Epidermal melanocyte (primary cell): ENCODE data around the gene TMEM95.
A peak's percentile ranks its signal among the peaks of the same experiment; 100 is the strongest.

Experiments used
- DNase-seq: peaks from one replicate; pipeline ENCODE4 v3.0.0; 2011; ENCODE audit warnings: low spot score; ENCODE audit not compliant: insufficient read length

Gene TMEM95, protein sequence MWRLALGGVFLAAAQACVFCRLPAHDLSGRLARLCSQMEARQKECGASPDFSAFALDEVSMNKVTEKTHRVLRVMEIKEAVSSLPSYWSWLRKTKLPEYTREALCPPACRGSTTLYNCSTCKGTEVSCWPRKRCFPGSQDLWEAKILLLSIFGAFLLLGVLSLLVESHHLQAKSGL

DNA sequence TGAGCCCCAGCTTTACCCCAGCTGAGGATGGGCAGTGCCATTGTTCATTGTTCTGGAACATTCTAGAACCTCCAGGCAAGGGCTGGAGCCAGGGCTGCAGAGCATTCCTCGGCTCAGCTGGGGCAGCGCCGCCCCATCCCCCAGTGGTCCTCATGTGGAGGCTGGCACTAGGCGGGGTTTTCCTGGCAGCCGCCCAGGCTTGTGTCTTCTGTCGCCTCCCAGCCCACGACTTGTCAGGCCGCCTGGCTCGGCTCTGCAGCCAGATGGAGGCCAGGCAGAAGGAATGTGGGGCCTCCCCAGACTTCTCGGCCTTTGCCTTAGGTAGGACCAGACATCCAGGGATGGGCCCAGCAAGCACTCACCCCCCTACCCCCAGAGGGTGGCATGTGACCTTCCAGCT is at the start of gene TMEM95:
TSS of gene TMEM95 (plus strand) at position 104 of the 400 bp plus-strand sequence. CDS start at position 153, 49 bp downstream.
- DNase-seq, result no peak

DNA sequence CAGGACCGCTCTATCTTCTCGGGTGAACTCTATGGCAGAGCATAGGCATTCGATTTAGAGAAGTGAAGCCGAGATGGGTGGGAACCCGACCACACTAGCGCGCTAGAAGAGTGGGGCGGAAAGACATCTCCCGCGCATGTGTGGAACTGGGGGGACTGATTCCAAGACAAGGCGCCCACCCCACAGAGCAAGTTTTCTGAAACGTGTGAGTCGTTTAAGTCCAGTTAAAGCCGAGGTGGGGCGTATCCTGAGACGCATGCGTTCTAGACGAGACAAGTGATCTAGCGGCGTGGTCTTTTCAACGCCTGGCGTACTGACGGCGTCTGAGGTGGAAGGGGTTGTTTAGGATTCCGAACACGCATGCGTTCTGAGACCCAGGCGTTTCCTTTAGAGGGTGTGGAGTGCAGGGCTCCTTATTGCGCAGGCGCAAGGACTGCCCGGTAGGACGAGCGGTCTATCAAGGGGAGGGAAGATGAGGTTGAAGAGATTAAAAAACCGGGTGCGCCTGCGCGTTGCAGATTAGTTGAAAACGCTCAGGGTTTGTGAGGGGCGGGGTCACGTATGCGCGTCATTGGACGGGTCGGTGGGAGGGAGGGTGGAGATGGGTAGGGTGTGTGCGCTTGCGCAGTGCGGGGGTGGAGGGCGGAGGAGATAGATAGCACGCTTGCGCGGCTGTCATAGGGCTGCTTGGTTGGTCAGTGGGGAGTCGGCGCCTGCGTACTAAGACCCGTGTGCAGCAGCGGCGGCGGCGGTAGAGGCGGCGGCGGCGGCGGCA is 47.9 kb upstream of the TMEM95 start, which contains the start of gene EIF5A:
TSS of gene EIF5A (plus strand) at position 718 of the 775 bp plus-strand sequence. CDS start 2,008 bp downstream, outside the sequence.
- peak; percentile 99 for DNase-seq

DNA sequence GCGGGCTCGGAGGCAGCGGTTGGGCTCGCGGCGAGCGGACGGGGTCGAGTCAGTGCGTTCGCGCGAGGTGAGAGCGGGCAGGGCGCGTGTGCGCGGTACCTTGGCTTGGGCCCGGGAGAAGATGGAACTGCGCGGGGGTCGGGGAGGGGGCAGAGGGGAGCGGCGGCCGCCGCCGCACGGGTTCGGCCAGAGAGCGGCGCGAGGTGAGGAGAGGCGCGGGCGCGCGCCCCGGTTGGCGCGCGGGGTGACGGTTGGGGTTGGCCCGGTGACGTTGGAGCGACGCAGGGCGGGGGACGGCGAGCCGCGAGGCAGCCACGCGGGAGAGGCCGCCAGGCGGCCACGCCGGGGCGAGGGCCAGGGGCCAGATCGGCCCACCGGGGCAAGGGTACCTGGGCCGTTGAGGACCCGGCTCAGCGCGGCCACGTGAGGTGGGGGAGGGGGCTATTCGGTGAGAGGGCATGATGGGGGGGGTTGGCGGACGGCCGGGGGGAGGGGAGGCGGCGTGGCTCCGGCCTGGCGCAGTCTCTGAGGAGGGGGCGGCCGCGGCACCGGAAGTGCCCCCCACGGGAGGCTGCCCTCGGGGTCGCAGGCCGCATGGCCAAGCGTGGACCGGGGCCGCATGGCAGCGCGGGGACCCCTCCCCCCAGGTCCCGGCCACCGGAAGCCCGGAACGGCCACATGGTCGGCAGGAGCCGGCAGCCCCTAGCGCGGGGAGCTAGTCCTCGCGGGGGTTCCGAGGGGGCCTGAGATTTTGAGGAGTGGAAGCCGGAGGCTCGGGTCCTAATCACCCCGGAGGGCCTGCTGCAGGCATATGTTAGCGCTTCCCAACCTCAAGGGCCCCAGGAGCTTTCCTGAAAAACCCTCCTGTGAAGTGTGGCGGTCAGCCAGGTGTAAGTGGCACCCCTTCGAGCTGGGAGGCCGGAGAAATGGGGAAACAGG is 47.0 kb upstream of the TMEM95 start:
- DNase-seq, result no peak

DNA sequence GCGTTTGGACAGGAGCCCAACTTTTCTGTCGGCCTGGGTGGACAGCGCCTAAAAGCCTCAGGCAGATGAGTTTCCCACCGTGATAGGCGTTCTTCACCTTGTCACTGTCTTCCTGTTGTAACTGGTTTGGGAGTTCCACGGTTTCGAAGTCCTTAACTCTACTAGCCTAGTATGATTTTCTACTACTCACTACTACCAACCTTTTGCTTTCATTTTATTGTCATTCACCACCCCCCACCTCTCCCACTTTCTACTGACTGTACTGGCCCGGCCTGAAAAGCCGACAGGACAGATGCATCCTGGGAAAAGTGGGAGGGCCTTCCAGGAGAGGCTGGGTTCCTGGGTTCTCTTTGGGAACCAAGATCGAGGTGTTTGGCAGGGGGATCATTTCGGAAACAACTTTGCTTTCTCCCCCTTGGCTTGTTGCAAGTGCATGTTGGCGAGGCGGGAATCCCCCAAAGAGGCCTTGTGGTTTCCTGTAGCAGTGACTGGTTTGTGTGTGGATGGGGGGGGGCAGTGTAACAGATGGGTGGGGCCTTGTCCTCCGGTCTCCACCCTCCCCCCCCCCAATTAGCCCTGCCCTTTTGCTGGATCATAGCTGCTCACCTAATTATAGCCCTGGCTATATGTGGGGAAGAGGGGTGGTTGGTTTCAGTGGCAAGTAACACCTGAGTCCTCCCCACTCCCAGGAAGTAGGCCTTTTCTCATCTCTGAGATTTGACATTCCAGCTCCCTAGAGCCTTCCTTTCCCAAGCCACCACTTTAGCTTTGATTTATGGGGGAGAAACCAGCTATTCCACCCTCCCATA is 46.1 kb upstream of the TMEM95 start:
- peak; percentile 91 for DNase-seq

DNA sequence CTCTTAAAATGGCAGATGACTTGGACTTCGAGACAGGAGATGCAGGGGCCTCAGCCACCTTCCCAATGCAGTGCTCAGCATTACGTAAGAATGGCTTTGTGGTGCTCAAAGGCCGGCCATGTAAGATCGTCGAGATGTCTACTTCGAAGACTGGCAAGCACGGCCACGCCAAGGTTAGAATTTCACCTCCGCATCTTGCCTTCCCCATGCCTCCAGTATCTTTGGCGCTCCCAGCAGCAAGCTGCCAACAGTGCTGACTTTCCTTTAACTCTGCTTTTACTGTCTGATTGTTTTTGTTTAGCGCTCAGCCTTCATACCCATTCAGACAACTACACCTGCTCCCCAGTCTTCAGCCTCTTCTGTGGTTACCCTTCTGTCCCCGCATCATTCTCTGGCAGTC is 45.3 kb upstream of the TMEM95 start:
- no peak for DNase-seq

DNA sequence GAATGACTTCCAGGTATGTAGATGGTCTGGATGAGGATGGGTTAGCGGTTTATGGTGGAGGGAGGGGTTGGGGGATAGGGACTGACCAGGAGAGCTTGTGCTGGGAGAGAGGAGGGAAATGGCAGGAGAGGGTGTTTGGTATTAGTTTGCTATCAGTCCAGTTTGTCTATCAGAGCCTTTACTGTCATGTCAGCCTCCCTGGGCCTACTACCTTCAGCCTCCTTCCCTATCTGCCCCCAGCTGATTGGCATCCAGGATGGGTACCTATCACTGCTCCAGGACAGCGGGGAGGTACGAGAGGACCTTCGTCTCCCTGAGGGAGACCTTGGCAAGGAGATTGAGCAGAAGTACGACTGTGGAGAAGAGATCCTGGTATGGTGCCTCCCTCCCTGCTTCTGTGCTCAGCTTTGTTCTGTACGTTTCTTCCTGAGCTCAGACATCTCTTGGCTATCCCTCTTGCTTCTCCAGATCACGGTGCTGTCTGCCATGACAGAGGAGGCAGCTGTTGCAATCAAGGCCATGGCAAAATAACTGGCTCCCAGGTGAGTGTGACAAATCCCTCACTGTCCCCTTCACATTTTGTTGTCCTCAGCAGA is 43.7 kb upstream of the TMEM95 start:
- no peak for DNase-seq

DNA sequence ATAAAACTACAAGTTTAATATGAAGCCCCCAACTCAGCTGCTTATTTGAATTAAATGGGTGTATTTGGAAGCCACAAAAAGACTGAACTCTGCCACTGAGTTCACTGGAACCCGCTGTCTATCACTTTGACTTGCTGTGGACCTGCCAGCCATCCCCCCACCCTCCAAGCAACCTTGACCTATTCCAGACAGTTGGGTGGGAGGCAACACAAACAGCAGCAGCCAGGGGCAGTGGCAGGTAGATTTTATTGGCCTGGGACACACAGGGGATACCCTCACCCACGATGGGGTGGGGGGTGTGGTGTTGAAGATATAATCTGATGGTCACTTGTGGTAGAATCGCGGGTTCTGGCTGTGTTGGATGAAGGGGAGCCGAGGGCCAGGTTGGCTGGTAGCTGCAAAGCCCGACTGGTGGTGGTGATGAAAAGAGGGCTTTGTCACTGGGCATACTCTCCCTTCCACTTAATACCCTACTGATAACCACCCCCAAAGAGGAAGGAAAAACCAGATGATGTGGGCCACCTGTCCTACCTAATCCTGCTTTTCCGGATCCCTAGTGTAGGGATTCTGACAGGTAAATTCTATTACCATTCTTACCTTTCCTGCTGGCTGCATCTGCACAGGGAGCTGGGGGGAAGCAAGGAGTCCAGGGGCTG is 42.4 kb upstream of the TMEM95 start:
- DNase-seq, result no peak

DNA sequence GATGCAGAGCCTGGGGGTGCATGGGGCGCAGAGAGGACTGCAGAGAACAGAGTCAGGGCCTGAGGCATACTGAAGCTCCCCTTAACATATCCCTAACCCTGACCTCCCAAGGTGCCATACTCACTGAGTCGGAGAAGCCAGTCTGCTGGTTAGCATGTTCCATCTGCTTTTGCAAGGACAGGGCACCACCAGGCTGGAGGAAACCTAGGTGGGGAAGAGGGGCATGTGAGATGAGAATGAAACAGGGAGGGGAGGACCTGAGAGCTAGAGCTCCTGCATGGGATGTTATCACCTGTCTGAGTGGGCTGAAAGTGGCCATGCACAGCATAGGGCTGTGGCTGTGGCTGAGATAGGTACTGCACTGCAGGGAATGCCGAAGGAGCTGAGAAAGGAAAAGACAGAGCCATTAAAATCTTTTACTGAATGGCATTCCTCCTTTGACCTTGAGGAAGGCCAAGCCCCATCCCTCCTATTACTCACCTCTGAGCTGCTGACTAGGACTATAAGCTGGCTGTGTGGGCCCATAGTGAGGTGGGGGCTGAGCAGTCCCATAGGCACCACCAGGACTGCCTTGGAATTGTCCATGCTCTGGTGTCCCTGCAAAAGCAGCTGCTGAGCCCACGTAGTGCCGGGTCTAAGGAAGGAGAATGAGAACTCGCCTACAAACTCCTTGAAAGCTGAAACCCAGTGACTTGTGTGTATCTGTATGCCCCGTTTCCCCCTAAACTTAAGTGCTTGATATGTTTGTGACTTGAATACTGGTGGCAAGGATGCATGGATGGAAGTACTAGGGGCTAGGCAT is 41.7 kb upstream of the TMEM95 start:
- no peak for DNase-seq

DNA sequence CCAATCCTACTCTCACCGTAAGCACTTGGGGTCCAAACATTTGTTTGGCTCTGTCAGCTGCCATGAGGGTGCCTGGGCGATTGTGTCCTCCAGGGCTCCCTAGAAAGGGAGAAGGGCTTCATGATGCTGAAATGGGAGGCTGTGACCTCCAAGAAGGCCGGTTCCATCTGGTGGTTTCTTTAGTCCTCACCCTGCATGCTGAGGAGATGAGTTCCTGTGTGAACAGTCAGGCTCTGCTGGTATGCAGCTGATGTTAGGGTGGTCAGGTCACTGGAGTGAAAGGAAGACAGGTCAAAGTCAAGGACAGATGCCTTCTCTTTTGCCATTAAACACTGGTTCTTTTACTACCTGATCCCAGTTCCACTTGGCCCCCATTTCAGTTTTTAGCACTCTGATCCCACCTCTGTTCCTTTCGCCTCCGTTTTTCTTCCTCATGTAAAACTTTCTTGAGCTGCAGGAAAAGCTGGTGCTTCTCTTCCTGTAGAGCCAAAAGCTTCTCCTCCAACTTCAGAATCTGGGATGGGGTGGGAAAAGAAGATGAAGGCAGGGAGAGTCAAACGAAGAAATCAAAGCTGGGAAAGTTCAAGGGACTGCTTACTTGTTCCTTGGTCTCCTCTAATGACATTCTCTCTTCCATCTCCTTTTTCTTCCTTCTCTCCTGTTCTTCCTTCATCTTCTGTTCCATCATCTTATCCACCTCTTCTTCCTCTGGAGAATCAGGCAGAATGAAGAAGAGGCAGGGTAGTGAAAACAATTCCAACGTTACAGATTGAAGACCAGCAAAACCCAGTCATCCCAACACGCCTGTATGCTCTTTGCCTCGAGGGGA is 40.9 kb upstream of the TMEM95 start:
- DNase-seq, result no peak

DNA sequence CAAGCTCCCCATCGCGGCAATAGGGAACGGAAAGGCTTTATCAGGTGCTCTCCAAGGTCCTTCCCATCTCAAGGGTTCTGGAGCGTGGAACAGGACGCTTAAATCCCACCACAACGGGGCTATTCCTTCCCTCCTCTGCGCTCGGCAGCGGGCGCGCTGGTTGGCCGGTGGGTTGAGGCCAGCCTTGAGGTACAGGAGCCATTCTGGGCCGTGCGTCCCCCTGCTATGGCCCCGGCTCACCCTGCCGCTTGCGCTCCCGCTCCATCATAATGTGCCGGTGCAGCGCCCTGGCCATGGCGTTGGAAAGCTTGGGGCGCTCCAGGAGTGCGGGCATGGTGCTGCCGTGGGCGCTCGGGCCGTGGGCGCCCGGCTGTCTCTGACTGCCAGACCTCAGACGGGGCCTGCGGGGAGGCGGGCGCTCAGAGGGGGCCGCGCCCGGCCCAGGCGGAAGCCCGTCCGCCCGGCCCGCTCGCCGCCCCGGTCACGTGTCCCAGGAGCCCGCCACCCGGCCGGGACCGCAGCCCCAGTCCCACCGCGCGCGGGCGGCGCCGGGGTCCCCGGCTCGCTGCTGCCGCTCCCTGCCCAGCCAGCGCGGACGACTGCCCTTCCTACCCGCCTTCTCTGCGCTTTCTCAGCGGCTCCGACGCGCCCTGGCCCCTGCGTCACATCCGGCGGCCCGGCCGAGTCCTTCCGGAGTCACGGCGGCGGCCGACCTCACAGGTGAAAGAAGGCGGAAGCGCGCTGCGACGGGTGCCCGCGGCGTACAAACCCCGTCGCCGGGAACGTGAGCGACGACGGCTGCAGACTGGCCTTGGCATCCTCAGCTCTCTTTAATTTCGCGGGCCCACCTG is 40.0 kb upstream of the TMEM95 start, which contains the start of gene GPS2:
TSS of gene GPS2 (minus strand) at position 642 of the 851 bp plus-strand sequence. CDS start at position 334, 308 bp downstream.
- DNase-seq, result peak; percentile 97

DNA sequence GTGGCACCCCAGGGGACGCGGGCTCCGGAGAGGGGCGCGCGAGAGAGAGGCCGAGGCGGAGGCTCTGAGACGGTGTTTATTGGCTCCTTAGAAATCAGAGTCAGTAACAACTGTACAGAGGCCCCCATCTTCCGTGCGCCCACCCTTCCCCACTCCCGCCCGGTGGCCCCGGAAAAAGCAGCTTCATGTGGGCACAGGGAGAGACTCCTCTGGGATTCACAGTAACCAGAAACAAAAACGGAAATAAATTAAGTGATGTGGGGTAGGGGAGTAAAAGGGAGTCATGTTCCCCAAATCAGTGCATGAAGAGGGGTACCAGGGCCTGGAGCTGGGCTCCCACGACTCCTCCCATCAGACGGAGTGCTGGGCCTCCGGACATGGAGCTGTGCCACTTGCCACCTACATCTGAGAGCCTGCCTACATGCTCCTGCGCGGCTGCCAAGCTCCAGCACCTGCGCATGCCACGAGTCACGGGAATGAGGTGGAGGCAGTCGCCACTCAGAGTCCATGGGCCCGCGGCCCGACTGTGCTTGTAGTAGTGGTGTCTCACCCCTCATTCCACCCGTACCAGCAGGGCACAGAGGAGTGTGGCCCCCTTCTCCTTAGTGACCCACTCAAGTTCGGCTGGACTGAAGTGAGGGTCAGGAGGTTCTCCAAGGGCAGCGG is 39.3 kb upstream of the TMEM95 start:
- DNase-seq, result no peak

DNA sequence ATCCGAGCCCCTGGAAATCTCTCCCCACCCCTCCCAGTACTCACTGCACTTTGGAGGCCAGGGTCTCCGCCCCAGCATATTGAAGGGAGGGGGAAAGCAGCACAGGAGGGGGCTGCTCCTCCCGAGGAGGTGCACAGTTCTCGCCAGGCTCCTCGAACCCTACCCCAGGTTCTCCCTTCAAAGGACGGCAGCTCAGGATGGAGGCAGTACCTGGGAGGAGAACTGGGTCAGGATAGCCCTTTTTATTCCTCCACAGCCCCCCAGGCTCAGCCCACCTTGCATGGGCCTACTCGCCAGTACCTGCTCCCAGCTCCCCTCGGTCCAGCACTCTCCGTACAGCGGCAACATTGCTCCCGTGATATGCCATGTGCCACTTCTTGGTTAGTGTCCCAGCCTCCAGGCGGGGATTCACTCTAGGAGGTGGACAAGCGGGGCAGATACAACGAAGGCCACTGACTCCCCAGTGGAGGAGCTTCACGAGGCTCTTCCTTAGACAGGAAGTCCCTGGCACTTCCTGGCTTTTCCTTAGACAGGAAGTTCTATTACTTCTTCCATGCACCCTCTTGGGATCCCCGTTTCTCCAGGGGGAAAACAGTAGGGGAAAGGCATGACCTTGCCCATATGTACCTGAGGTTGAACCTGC is 37.7 kb upstream of the TMEM95 start:
- DNase-seq, result no peak

DNA sequence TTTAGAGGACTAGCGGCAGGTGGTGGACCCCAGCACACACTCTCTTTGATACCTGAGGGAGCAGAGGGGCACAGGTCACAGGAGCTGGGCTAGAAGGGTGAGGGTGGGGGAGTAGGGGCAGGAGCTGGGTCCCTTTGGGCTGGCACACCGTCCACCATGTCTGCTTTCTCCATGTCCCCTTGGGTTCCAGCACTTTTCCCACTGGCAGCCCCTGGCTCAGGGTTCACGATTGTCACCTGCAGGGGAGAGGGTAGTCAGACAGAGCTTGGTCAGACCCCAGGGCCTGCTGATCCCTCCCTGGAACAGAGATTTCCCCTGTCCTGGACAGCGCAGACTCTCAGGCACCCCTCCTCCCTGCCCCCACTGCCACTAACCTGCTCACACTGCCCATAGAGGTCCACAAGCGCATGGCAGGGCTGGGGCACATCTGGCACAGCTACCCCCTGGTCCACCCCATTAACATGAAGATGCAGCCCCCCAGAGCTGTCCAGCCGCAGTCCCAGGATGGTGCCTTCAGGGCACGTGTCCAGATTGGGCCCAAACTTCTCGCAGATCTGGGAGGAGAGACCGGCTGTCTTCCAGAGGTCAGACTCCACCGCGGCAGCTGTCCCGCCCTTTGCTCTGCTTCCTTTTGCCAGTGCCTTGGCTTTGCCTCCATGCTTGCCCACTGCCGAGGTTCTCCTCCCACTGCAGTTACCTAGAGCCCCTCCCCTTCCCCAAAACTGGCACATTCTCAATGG is 36.7 kb upstream of the TMEM95 start:
- DNase-seq, result no peak

DNA sequence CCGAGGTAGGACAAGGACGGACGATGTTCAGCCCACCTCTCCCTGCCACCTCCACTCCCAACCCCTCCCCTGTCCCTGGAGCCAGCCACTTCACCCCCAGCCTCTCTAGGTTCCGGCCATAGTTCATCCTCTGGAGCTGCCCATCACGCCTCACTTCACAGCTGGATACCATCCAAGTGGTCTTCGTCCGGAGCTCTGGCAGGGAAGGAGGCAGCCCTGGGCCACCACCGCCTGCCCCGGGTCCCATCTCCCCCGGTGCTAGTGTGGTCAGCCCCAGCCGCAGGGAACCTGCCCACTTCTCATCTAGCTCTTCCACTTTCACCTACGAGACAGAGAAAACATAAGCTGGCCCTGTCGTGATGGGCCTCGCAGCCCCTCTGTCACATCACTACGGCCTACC is 33.5 kb upstream of the TMEM95 start:
- no peak for DNase-seq

DNA sequence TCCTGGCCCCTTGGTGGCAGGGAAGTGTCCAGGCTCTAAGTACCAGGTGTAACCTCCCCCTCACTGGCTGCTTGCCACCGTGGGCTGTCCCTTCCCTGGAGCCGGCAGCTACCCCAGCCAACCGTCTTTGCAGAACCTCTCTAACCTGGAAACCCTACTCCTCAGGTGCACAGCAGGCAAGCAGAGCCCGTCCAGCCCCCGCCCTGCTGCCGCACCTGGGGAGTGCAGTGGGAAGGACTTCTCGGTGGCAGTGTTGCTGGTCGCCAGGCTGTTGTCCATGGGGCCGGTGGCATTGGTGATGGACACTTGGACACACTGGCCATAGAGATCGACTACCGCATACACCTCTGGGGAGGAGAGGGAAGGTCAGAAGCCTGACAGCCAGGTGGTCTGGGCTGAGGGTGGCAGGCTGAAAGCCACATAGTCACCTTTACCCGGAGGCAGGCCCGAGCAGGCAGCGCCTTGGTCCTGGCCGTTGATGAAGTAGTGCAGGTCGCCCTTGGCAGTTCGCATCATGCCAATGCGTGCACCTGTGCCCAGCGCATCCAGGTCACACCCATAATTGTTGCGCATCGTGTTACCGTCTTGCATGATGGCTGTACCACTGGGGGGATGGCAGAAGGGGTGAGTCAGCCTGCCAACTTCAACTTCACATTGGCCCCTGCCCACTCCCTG is 32.3 kb upstream of the TMEM95 start:
- no peak for DNase-seq
